HG03025 (cell line): Measurements from ENCODE around the gene WNK4.
"Not testable (repeated sequence)": the region's sequence is repeated elsewhere in the genome, so short reads cannot be mapped to it uniquely, and the experiment has no call there.

Experiments used
- ATAC-seq: cut with Tn5 transposase; IDR thresholded peaks from one replicate; pipeline ENCODE4 v1.9.1; 2021; ENCODE audit warnings: mild to moderate bottlenecking, moderate library complexity; ENCODE audit not compliant: unreplicated experiment, low FRiP score

Gene WNK4

GRCh38 chr17:42769964-42770363 is 10.4 kb upstream of the WNK4 start:
- ATAC-seq: not testable (repeated sequence)

- ATAC-seq: no peak
These were observed 7.5 kb upstream of the WNK4 start for GRCh38 chr17:42772945-42773289.

GRCh38 chr17:42773290-42774035 is 6.9 kb upstream of the WNK4 start, which contains the start of gene VPS25:
Gene VPS25 (plus strand): TSS chr17:42773449. CDS start chr17:42773476, 27 bp downstream.
- ATAC-seq: peak; percentile 53

- no peak for ATAC-seq
These were observed 6.2 kb upstream of the WNK4 start for GRCh38 chr17:42774066-42774745.

GRCh38 chr17:42775534-42776098 is 4.8 kb upstream of the WNK4 start:
- no peak for ATAC-seq

GRCh38 chr17:42778570-42778969 is 1.8 kb upstream of the WNK4 start:
- no peak for ATAC-seq

- no peak for ATAC-seq
These were observed 990 bp upstream of the WNK4 start for GRCh38 chr17:42779304-42779935.

GRCh38 chr17:42780851-42781638 is 635 bp downstream of the WNK4 start:
- no peak for ATAC-seq

GRCh38 chr17:42781639-42782165 is 1.3 kb downstream of the WNK4 start:
- no peak for ATAC-seq

GRCh38 chr17:42782166-42783061 is 2.0 kb downstream of the WNK4 start:
- no peak for ATAC-seq

GRCh38 chr17:42783062-42783790 is 2.8 kb downstream of the WNK4 start:
- no peak for ATAC-seq

GRCh38 chr17:42783791-42784138 is 3.4 kb downstream of the WNK4 start:
- ATAC-seq: no peak

GRCh38 chr17:42784409-42784808 is 4.0 kb downstream of the WNK4 start:
- ATAC-seq: no peak

- ATAC-seq: no peak
These were observed 4.6 kb downstream of the WNK4 start for GRCh38 chr17:42784811-42785592.

GRCh38 chr17:42787266-42787665 is 6.9 kb downstream of the WNK4 start:
- ATAC-seq: no peak

- no peak for ATAC-seq
These were observed 11.5 kb downstream of the WNK4 start for GRCh38 chr17:42791948-42792347.

GRCh38 chr17:42792545-42792944 is 12.1 kb downstream of the WNK4 start:
- no peak for ATAC-seq

- no peak for ATAC-seq
These were observed 14.7 kb downstream of the WNK4 start for GRCh38 chr17:42795061-42795460.
